Fibroblast of mammary gland (primary cell): ENCODE results near the gene LARP1.

ENCODE experiments used
- DNase-seq: peaks from one replicate; pipeline ENCODE4 v3.0.0-alpha.2; 2010; ENCODE audit warnings: low read depth
- H3K4me3 ChIP-seq: 2 replicates; pipeline ENCODE4 v1.5.1; 2011; ENCODE audit warnings: low read depth, mild to moderate bottlenecking, low read length, moderate library complexity; ENCODE audit not compliant: control insufficient read depth
- CTCF ChIP-seq: conservative IDR thresholded peaks from 2 replicates; pipeline ENCODE4 v1.5.1; 2011; ENCODE audit warnings: low read depth, low read length, inconsistent platforms; ENCODE audit not compliant: control insufficient read depth, insufficient read depth

Gene LARP1

GRCh38 chr5:154844809-154845208 is 89.6 kb downstream of the LARP1 start:
- H3K4me3 ChIP-seq: no peak overlapping the region
- no peak for TF ChIP-seq CTCF
- DNase-seq: no peak

GRCh38 chr5:154849264-154849785 is 94.1 kb downstream of the LARP1 start:
- DNase-seq: no peak
- peak overlapping the region; percentile 59 for H3K4me3 ChIP-seq
- TF ChIP-seq CTCF: no peak

GRCh38 chr5:154849791-154850201 is 94.6 kb downstream of the LARP1 start:
- peak; percentile 62 for DNase-seq
- TF ChIP-seq CTCF: no peak
- H3K4me3 ChIP-seq: peak overlapping the region; percentile 59

GRCh38 chr5:154850255-154851062 is 95.3 kb downstream of the LARP1 start, which contains the start of gene FAXDC2:
TSS of gene FAXDC2 (minus strand) at chr5:154850603. CDS start at chr5:154838178, 12,425 bp downstream.
- peak; percentile 86 for DNase-seq
- no peak for TF ChIP-seq CTCF
- peak within 1 kb of the TSS; percentile 59 for H3K4me3 ChIP-seq

GRCh38 chr5:154851351-154851750 is 96.2 kb downstream of the LARP1 start:
- H3K4me3 ChIP-seq: no peak overlapping the region
- DNase-seq: no peak
- TF ChIP-seq CTCF: no peak

- DNase-seq: peak; percentile 97
- peak overlapping the region; percentile 90 for H3K4me3 ChIP-seq
Measured at GRCh38 chr5:154857530-154858296, 102.5 kb downstream of the LARP1 start.

More at GRCh38 chr5:154857530-154858296, 102.5 kb downstream of the LARP1 start:
- no peak for TF ChIP-seq CTCF
